OCI-LY3 (cell line): Measurements from ENCODE around the gene CDH4.

Experiments used
- CTCF ChIP-seq: fragments of 200-600, 300-600 bp; sonication (generic); IDR thresholded peaks from 2 replicates; pipeline ENCODE4 v1.5.1; 2014; ENCODE audit warnings: antibody characterized with exemption, low read length, low read depth
- EZH2phosphoT487 ChIP-seq: fragments of 200-600 bp; shearing (Covaris generic); IDR thresholded peaks from 2 replicates; pipeline ENCODE4 v1.6.1; 2018; ENCODE audit warnings: antibody characterized with exemption, mixed run types, low read depth

GRCh38 chr20:61518424-61518951 is 266.4 kb downstream of the CDH4 start:
- TF ChIP-seq CTCF (no peak), EZH2phosphoT487 (no peak)
